Activated CD4-positive, alpha-beta T cell treated with anti-CD3 and anti-CD28 coated beads for 48 hours (primary cell): ENCODE measurements around the gene HINT2.

ENCODE experiments used
- DNase-seq: peaks from one replicate; pipeline ENCODE4 v3.0.0-alpha.2; 2020

The HINT2 gene

DNA sequence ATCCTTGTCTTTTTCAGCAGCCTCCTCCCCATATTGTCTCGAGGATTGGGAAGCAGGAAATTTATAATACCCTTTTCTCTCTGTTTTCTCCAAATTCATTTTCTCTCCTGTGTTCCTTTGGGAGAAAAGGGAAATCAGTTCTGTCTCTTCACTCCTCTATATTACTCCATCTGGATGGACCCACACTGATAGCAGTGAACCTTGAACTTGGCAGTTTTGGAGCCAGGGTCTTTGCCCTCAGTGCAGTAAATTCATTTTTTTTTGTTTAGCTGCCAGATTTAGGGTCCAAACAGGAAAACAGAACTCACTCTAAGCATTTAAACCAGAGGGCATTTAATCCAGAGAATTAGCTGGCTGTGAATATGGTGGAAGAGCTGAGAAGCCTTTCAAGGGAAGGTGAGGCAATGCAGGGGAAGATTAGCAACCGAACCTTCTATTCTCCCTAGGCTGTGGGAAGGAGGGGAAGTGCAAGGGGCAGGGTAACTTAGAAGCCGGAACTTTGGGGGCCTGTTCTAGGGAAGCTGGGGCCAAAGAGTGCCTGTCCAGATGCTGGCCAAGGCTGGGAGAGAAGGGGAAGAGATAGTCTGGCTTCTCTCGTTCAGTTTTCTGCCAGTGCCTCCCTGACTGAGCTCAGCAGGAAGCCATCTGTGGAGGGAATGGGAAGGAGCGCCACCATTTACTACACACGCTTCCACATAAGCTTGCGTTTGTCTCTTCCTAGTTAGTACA is 39.8 kb downstream of the HINT2 start:
- DNase-seq, result no peak

DNA sequence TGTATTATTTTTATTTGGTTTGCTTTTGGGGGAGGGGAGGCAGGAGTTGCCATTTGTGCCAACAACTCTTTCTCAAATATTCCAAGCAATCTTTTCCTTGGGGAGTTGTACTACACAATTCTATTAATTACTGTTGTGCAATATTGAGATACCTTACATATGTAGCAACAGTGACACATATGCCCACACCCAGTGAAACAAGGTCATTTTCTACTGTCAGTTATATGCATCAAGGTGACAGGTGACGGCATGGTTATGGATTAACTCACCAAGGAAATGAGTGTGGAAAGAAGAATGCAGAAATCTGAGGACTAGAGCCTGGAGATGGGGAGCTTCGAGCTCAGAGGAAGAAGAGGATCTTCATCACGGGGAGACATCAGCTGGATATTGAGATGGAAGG is 42.9 kb downstream of the HINT2 start:
- DNase-seq, result no peak

DNA sequence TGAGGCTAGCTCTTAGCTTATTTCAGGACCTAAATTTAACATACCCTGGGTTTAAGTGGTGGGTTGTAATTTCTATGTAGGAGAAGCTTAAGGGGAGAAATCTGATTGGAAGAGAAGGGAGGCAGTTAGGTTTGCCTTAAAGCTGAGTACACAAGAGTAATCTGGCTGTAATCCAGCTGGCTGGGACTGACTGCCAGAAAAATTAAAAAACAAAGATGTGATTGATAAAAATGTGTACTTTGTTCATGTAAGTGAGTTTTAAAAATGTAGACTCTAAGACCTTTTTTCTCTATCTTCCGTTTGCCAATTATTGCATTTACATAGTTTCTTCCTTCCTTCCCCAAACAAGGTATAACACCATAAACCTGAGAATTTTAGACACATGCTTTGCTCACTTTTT is 43.3 kb downstream of the HINT2 start:
- no peak for DNase-seq

DNA sequence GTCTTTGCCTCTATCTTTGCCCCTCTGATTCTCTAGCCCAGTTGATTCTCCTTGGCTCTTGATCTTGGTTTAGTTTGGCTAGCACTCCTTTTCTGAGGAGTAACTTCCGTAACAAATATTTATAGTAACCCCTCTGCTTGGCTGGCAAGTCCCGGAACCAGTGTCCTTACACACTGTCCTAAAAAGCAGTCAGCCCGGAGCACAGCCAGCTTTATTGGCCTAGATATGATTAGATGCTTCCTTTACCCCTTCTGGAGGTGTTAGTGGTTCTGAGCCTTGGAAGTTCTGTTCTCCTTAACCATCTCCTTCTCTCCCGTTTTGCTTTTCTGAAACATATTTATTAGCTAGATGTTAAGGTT is 43.8 kb downstream of the HINT2 start:
- DNase-seq, result no peak

DNA sequence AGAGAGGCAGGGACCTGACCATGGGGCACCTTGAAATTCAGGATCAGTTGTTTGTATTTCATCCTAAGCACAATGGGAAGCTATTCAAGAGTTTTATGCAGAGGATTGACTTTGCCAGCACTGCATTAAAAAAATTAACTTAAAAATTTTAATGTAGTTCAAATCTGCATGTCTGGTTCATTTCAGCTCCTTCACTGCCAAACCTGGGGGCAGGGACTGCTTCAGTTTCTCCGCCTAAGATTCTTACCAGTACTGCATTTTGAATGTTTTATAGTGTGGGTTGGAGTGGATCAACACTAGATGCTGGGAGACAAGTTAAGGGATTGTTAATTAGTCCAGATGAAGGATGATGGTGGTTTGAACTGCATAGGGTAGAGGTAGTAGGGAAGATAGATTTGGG is 45.1 kb downstream of the HINT2 start:
- no peak for DNase-seq

DNA sequence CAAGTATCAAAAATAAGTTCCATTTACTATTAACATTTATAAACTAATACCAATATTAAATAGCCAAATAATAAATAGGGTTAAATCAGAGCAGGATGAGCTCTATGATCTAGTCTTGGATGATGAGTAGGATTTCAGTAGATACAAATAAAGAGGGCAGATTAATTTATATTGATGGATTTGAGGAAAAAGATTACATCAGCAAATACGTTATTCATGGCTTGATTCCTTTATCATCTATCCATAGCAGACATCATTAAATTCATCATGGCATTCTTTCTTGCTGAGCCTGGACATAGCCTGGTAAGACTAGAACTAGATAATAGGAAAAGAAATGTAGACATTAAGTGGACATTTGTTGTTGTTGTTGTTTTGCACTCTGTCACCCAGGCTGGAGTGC is 47.4 kb downstream of the HINT2 start:
- DNase-seq, result no peak

DNA sequence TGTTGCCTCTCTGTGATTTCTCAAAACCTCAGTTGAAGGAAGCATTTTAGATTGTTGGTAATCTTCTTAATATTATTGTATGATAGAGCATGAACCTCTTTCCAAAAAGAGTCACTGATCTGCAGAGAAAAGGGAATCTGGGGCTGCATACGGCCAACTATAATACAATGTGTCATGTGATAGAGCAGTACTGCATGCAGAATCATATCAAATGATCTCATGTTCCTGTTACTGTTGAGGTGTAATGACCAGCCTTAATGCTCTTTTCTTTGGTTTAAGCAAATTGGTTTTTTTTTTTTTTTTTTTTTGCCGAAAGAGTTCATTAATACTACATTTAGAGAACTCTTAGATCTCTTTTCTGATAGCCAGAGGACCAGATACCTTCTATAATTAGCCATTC is 47.8 kb downstream of the HINT2 start:
- DNase-seq, result no peak

DNA sequence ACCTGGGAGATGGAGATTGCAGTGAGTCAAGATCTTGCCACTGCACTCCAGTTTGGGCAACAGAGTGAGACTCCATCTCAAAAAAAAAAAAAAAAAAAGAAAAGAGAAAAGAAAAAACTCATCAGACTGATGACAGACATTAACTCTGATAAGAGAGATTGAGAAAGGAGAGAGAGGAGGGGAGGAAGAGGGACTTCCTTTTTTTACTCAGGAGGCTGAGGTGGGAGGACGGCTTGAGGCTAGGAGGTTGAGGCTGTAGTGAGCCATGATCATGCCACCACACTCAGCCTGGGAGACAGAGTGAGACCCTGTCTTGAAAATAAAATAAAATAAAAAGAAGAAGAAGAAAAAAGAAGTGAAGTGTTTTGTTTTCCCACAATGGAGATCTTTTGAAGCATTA is 51.0 kb downstream of the HINT2 start:
- DNase-seq, result no peak

DNA sequence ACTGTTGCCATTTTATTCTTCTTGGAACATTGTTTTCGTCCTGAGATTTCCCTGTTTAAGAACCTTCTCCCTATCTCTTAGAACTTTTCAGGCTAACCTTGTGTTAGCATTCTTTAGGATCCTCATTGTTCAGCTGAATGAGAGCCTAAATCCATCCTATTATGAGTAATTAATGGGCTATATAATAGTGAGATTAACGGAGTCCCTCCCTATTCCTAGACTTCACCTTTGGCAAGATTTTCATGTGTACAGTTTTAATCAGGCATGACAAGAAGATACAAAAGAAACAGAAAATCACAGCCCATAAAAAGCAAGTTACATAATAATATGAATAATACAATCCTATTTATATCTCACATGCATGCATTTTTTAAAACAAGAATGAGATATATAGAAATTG is 51.7 kb downstream of the HINT2 start:
- no peak for DNase-seq
